ENCODE results near the gene FAM110A.

The FAM110A gene

GRCh38 chr20:839015-839414 is 5.5 kb downstream of the FAM110A start:
- Histone ChIP-seq H3K9ac (ENCODE audit: low read depth, low read length) (no peak overlapping the region), H3K4me1 (ENCODE audit: control insufficient read depth, insufficient read depth, low read length) (peaks cover 3% of the 10 kb centered on the region), H3K9me3 (ENCODE audit: control insufficient read depth, insufficient read depth, low read length) (no peaks in the 10 kb centered on the region), H3K27me3 (ENCODE audit: control insufficient read depth, insufficient read depth, low read length) (peaks cover 43% of the 10 kb centered on the region), H3K4me3 (ENCODE audit: low read depth, low read length) (no peak overlapping the region), H3K36me3 (ENCODE audit: control insufficient read depth, insufficient read depth, low read length) (no peaks in the 10 kb centered on the region)

- no peak overlapping the region for H3K9ac ChIP-seq (ENCODE audit: low read depth, low read length)
These were observed 6.1 kb downstream of the FAM110A start for GRCh38 chr20:839626-840025.

DNA sequence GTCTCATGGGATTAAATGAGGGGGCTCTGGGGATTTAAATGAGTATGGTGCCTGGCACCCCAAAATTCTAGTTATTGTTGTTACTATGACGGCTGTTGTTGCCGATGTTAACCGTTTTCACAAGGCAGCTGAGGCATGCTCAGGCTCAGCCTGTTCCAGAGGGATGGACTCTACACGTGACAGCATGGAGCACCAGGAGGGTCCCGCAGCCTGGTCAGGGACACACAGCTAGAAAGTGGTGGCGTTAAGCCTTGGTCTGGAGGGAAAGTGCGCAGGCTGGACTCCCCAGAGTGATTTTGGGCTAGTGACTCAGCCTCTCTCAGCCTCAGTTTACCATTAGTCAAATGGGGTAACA is 7.0 kb downstream of the FAM110A start:
- H3K4me1 ChIP-seq (ENCODE audit: control insufficient read depth, insufficient read depth, low read length): peaks cover 5% of the 10 kb centered on the region
- H3K9me3 ChIP-seq (ENCODE audit: control insufficient read depth, insufficient read depth, low read length): no peaks in the 10 kb centered on the region
- H3K4me3 ChIP-seq (ENCODE audit: low read depth, low read length): peak overlapping the region; percentile 85
- H3K27me3 ChIP-seq (ENCODE audit: control insufficient read depth, insufficient read depth, low read length): peaks cover 34% of the 10 kb centered on the region
- H3K9ac ChIP-seq (ENCODE audit: low read depth, low read length): no peak overlapping the region
- H3K36me3 ChIP-seq (ENCODE audit: control insufficient read depth, insufficient read depth, low read length): no peaks in the 10 kb centered on the region

More at GRCh38 chr20:839626-840025, 6.1 kb downstream of the FAM110A start:
- Histone ChIP-seq H3K9me3 (ENCODE audit: control insufficient read depth, insufficient read depth, low read length) (no peaks in the 10 kb centered on the region), H3K4me1 (ENCODE audit: control insufficient read depth, insufficient read depth, low read length) (peaks cover 5% of the 10 kb centered on the region), H3K27me3 (ENCODE audit: control insufficient read depth, insufficient read depth, low read length) (peaks cover 39% of the 10 kb centered on the region), H3K4me3 (ENCODE audit: low read depth, low read length) (no peak overlapping the region), H3K36me3 (ENCODE audit: control insufficient read depth, insufficient read depth, low read length) (no peaks in the 10 kb centered on the region)

DNA sequence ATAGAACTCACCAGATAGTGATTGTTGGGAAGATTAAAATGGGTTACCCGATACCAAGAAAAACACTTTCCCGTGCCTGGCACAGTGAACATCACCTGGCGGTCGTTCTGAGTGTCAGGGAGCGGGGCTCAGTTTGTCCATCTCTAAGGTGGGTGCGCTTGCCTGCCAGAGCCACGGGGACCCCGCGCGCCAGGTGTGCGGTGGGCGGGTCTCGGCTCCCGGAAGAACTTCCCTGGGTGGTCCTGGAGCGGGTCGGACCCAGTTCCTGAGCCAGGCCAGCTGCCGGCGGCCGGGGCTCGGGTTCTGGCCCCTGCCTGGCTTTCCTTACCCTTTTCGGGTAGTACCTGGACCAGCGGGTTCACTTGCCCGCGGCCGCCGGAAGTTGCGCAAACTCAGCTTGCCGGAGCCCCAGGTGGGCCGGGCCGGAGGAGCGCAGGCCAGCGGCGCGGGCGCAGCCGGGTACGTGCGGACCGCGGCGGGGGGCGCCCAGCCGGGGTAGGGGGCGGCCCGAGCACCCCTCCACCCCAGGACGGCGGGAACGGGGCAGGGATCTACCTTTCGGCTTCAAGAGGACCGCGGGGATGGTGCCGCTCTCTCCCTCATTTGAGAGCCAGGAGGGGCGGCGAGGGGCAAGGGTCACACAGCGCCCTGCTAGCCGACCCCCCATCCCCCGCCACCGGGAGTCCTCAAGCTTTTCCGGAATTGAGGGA is 7.5 kb downstream of the FAM110A start:
- H3K36me3 ChIP-seq (ENCODE audit: control insufficient read depth, insufficient read depth, low read length): no peaks in the 10 kb centered on the region
- H3K9me3 ChIP-seq (ENCODE audit: control insufficient read depth, insufficient read depth, low read length): no peaks in the 10 kb centered on the region
- H3K9ac ChIP-seq (ENCODE audit: low read depth, low read length): no peak overlapping the region
- peaks cover 39% of the 10 kb centered on the region for H3K27me3 ChIP-seq (ENCODE audit: control insufficient read depth, insufficient read depth, low read length)
- peaks cover 8% of the 10 kb centered on the region for H3K4me1 ChIP-seq (ENCODE audit: control insufficient read depth, insufficient read depth, low read length)
- peak overlapping the region; percentile 85 for H3K4me3 ChIP-seq (ENCODE audit: low read depth, low read length)

GRCh38 chr20:841568-842546 is 8.3 kb downstream of the FAM110A start:
- Histone ChIP-seq H3K4me3 (ENCODE audit: low read depth, low read length) (peak overlapping the region; percentile 85), H3K4me1 (ENCODE audit: control insufficient read depth, insufficient read depth, low read length) (peaks cover 8% of the 10 kb centered on the region), H3K27me3 (ENCODE audit: control insufficient read depth, insufficient read depth, low read length) (peaks cover 44% of the 10 kb centered on the region), H3K9ac (ENCODE audit: low read depth, low read length) (peak overlapping the region; percentile 37), H3K9me3 (ENCODE audit: control insufficient read depth, insufficient read depth, low read length) (no peaks in the 10 kb centered on the region), H3K36me3 (ENCODE audit: control insufficient read depth, insufficient read depth, low read length) (peaks cover 2% of the 10 kb centered on the region)

- Histone ChIP-seq H3K4me3 (ENCODE audit: low read depth, low read length) (peak overlapping the region; percentile 85), H3K36me3 (ENCODE audit: control insufficient read depth, insufficient read depth, low read length) (peaks cover 2% of the 10 kb centered on the region), H3K27me3 (ENCODE audit: control insufficient read depth, insufficient read depth, low read length) (peaks cover 44% of the 10 kb centered on the region), H3K4me1 (ENCODE audit: control insufficient read depth, insufficient read depth, low read length) (peaks cover 8% of the 10 kb centered on the region), H3K9ac (ENCODE audit: low read depth, low read length) (no peak overlapping the region), H3K9me3 (ENCODE audit: control insufficient read depth, insufficient read depth, low read length) (no peaks in the 10 kb centered on the region)
These were observed 9.0 kb downstream of the FAM110A start for GRCh38 chr20:842547-842940.

GRCh38 chr20:843912-844311 is 10.4 kb downstream of the FAM110A start:
- Histone ChIP-seq H3K9ac (ENCODE audit: low read depth, low read length) (no peak overlapping the region), H3K4me1 (ENCODE audit: control insufficient read depth, insufficient read depth, low read length) (peaks cover 8% of the 10 kb centered on the region), H3K9me3 (ENCODE audit: control insufficient read depth, insufficient read depth, low read length) (no peaks in the 10 kb centered on the region), H3K27me3 (ENCODE audit: control insufficient read depth, insufficient read depth, low read length) (peaks cover 44% of the 10 kb centered on the region), H3K4me3 (ENCODE audit: low read depth, low read length) (no peak overlapping the region), H3K36me3 (ENCODE audit: control insufficient read depth, insufficient read depth, low read length) (peaks cover 2% of the 10 kb centered on the region)

GRCh38 chr20:844473-845225 is 11.1 kb downstream of the FAM110A start:
- peak overlapping the region; percentile 55 for H3K4me3 ChIP-seq (ENCODE audit: low read depth, low read length)
- H3K4me1 ChIP-seq (ENCODE audit: control insufficient read depth, insufficient read depth, low read length): peaks cover 8% of the 10 kb centered on the region
- peaks cover 2% of the 10 kb centered on the region for H3K36me3 ChIP-seq (ENCODE audit: control insufficient read depth, insufficient read depth, low read length)
- H3K9ac ChIP-seq (ENCODE audit: low read depth, low read length): no peak overlapping the region
- H3K27me3 ChIP-seq (ENCODE audit: control insufficient read depth, insufficient read depth, low read length): peaks cover 44% of the 10 kb centered on the region
- no peaks in the 10 kb centered on the region for H3K9me3 ChIP-seq (ENCODE audit: control insufficient read depth, insufficient read depth, low read length)

- Histone ChIP-seq H3K4me1 (ENCODE audit: control insufficient read depth, insufficient read depth, low read length) (peaks cover 8% of the 10 kb centered on the region), H3K9ac (ENCODE audit: low read depth, low read length) (no peak overlapping the region), H3K4me3 (ENCODE audit: low read depth, low read length) (peak overlapping the region; percentile 55), H3K36me3 (ENCODE audit: control insufficient read depth, insufficient read depth, low read length) (peaks cover 2% of the 10 kb centered on the region), H3K27me3 (ENCODE audit: control insufficient read depth, insufficient read depth, low read length) (peaks cover 41% of the 10 kb centered on the region), H3K9me3 (ENCODE audit: control insufficient read depth, insufficient read depth, low read length) (no peaks in the 10 kb centered on the region)
These were observed 11.8 kb downstream of the FAM110A start for GRCh38 chr20:845226-845868.

DNA sequence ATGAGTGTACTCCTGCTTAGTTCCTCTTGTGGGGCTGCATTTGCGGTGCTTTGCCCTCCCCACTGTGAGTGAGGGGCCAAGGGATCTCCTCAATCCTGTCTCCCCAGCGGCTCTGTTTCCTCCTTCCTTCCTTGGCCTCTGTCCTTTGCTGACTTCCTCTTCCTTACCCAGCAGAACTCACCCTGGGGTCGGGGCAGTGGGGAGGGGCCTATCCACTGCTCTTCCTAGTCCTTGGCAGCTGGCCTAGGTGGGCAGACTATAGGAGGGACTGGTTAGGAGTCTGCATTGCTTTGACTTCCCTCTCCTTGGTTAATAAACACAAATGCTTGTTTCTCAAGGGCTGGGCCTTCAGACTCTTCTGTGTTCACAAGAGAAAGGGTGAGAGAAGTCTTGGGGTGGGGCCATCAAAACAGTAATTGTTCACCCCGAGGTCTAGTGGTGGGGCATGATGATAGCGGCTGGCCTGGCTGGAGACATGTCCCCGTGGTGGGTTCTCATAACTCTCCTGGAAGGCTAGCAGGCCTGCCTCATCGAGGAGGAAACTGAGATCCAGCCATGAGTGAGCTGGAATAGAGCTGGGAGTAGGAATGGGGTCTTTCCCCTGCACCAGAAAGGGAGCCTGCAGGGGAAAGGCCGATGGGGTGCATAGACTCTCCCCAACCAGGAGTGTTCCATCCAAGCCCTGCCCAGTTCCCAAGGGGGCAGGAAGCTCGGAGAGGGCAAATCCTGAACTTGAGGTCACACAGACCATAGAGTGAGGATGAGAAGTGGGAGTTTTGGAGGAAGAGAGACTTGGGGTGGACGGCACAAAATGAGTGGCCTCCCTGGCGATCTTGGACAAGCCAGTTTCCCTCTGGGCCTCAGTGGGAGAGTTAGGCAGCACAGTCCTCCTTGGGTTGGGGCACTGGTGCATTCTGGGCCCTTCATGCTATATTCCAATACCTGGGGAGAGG is 12.7 kb downstream of the FAM110A start:
- Histone ChIP-seq H3K36me3 (ENCODE audit: control insufficient read depth, insufficient read depth, low read length) (peaks cover 2% of the 10 kb centered on the region), H3K9ac (ENCODE audit: low read depth, low read length) (no peak overlapping the region), H3K9me3 (ENCODE audit: control insufficient read depth, insufficient read depth, low read length) (no peaks in the 10 kb centered on the region), H3K27me3 (ENCODE audit: control insufficient read depth, insufficient read depth, low read length) (peaks cover 36% of the 10 kb centered on the region), H3K4me1 (ENCODE audit: control insufficient read depth, insufficient read depth, low read length) (peaks cover 8% of the 10 kb centered on the region), H3K4me3 (ENCODE audit: low read depth, low read length) (peak overlapping the region; percentile 55)

Measured in iPS-15b (cell line).